ENCODE data around the gene TENT4B. TPM values are rescaled to one million over a fixed set of nuclear protein-coding genes. Genes with fewer than 3 reads are reported as not detected.

TENT4B gene
- total and polyA plus RNA-seq, 8 donors = 14.8 to 19.0 (median 15.9) TPM

DNA sequence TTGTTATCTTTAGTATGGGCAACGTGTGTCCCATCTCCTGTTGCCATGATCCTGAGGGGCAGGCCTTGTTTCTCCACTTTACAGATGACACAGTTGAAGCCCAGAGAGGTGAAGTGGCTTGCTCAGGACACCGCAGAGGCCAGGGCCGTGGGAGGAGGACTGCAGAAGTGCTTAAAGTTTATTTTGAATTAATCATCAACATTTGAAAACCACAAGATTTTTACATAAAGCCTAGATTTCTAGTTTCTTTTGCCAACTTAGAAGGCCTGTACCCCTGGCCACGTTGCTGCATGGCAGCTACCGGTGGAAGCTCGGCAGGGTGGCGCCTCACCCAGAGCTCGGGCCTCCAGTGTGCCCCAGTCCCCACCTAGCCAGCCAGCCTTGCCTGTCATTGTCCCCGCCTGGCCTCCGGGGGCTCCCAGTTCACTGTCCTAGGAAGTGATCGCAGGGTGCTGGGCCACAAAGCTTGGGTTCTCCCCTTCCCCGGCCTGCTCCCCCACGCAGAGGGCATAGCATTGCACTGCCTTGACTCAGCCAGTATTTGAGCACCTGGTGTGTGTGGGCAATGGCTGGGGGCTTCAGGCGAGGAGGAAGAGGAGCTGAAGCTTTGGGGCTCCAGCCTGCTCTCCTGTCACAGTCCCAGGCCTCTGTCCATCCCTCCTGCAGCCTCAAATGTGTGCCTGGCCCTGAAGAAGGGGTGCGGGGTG is 98.4 kb downstream of the TENT4B start:
- peaks cover 19 to 46% of the 10 kb centered on the region in 2 donors for H3K4me1 ChIP-seq
- no peaks in the 10 kb centered on the region for H3K9me3 ChIP-seq
- H3K4me3 ChIP-seq = no peak overlapping the region
- intact Hi-C loops (cut with DNase I) = no loop called here
- no peaks in the 10 kb centered on the region for H3K36me3 ChIP-seq
- ATAC-seq = peak; percentile 76
- peak in 2 of 4 donors; percentile 80 for DNase-seq
- H3K27ac ChIP-seq = peak overlapping the region; percentile 39 to 65
- H3K27me3 ChIP-seq = peaks cover 0 to 5% of the 10 kb centered on the region in 2 donors
- TF ChIP-seq, protein P1, sequence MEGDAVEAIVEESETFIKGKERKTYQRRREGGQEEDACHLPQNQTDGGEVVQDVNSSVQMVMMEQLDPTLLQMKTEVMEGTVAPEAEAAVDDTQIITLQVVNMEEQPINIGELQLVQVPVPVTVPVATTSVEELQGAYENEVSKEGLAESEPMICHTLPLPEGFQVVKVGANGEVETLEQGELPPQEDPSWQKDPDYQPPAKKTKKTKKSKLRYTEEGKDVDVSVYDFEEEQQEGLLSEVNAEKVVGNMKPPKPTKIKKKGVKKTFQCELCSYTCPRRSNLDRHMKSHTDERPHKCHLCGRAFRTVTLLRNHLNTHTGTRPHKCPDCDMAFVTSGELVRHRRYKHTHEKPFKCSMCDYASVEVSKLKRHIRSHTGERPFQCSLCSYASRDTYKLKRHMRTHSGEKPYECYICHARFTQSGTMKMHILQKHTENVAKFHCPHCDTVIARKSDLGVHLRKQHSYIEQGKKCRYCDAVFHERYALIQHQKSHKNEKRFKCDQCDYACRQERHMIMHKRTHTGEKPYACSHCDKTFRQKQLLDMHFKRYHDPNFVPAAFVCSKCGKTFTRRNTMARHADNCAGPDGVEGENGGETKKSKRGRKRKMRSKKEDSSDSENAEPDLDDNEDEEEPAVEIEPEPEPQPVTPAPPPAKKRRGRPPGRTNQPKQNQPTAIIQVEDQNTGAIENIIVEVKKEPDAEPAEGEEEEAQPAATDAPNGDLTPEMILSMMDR (IDR thresholded peaks at IDR 0.05) = no peak

DNA sequence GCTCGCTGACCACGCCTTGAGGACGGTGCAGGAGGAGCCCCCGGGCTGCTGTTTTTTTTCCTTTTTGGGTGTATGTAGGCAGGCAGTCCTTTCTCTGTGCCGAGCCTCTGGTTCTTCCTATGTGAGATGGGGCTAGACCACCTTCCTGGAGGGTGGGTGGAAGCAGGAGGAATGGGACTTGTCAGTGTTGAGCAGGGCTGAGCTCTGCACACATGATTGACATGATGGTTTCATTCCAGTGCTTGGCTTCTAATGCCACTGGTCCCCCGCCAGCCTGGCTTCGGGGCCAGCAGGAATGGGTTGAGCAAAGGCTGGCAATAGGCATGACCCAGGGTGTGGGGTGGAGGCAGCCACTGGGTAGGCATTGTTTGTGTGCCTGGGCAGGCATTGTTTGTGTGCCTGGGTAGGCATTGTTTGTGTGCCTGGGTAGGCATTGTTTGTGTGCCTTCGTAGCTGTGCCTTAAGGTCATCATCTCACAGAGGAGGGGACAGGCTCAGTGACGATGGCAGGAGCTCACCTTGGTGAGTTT is 99.0 kb downstream of the TENT4B start:
- TF ChIP-seq, protein P1 (IDR thresholded peaks at IDR 0.05) = no peak

DNA sequence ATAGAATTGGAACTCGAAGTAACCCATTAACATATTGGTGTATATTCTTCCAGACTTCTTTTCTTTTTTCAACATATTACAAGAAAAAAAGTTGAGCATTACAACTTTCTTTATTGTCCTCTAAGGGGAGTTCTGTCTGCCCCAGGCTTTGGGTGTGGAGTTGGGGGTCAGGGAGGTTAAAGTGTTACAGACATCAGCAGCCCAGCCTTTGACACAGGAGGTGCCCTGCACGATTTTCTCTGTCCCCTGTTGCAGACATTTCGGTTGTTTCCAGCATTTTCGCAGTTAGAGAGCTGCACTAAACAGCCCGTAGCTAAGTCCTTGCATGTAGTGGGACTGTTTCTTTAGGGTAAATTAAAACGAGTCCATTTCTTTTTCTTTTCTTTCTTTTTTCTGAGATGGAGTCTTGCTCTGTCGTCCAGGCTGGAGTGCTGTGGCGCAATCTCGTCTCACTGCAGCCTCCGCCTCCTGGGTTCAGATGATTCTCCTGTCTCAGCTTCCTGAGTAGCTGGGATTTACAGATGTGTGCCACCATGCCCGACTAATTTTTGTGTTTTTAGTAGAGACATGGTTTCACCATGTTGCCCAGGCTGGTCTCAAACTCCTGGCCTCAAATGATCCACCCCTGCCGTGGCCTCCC is 99.9 kb downstream of the TENT4B start:
- ATAC-seq = no peak
- no peaks in the 10 kb centered on the region for H3K9me3 ChIP-seq
- intact Hi-C loops (cut with DNase I) = no loop called here
- no peaks in the 10 kb centered on the region for H3K36me3 ChIP-seq
- peaks cover 14 to 34% of the 10 kb centered on the region in 2 donors for H3K4me1 ChIP-seq
- H3K27ac ChIP-seq = no peak overlapping the region
- no peak overlapping the region for H3K4me3 ChIP-seq
- DNase-seq = no peak
- TF ChIP-seq, protein P1 (IDR thresholded peaks at IDR 0.05) = no peak
- H3K27me3 ChIP-seq = no peaks in the 10 kb centered on the region

More for the DNA sequence above, 99.0 kb downstream of the TENT4B start:
- Histone ChIP-seq H3K9me3 (no peaks in the 10 kb centered on the region), H3K27me3 (no peaks in the 10 kb centered on the region), H3K4me3 (no peak overlapping the region), H3K27ac (peak overlapping the region in 1 of 2 donors; percentile 65), H3K4me1 (peaks cover 14 to 40% of the 10 kb centered on the region in 2 donors), H3K36me3 (no peaks in the 10 kb centered on the region)
- DNase-seq = no peak
- intact Hi-C loops (cut with DNase I) = no loop called here
- no peak for ATAC-seq

DNA sequence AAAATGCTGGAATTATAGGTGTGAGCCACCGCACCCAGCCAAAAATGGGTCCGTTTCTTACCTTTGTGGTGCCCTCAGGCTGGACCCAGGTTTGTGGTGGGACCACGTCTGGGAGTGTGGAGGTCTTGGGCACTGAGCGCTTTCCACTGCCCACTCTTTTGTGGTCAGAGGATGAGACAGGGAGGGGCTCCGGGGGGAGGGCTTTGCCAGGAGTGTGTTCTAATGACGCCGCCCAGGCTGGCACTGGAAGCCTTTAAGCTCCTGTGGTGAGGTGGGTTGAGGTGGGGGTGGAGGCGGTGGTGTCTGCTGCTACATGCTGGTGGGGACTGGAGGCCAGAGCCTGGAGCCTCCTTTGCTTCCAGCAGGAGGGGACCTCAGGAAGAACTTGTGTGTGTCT is 100.4 kb downstream of the TENT4B start:
- TF ChIP-seq, protein P1 (IDR thresholded peaks at IDR 0.05) = no peak
- no peaks in the 10 kb centered on the region for H3K27me3 ChIP-seq
- ATAC-seq (no peak), DNase-seq (no peak)
- no peak overlapping the region for H3K4me3 ChIP-seq
- peaks cover 14 to 32% of the 10 kb centered on the region in 2 donors for H3K4me1 ChIP-seq
- H3K36me3 ChIP-seq = no peaks in the 10 kb centered on the region
- intact Hi-C loops (cut with DNase I) = no loop called here
- no peak overlapping the region for H3K27ac ChIP-seq
- no peaks in the 10 kb centered on the region for H3K9me3 ChIP-seq

DNA sequence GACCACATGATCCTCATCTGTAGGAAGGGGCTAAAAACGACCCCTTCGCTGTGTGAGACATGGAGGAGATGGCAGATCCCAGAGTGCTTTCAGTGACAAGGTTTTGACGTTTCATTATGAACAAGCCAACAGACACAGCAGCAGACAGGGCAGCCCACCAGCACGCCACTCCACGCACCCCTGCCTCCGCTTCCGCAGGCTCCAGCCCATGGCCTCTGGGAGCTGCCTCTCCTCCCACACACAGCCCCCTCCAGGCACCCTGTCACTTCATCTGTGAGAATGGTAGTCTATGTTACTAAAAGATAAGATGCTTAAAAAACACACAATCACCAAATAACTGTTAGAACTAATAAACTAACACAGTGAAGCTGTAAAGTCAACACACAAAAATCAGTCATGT is 101.0 kb downstream of the TENT4B start:
- H3K9me3 ChIP-seq = no peaks in the 10 kb centered on the region
- H3K4me1 ChIP-seq = peaks cover 17 to 36% of the 10 kb centered on the region in 2 donors
- no peaks in the 10 kb centered on the region for H3K27me3 ChIP-seq
- H3K27ac ChIP-seq = no peak overlapping the region
- H3K36me3 ChIP-seq = no peaks in the 10 kb centered on the region
- no peak for DNase-seq
- TF ChIP-seq, protein P1 (IDR thresholded peaks at IDR 0.05) = no peak
- no peak overlapping the region for H3K4me3 ChIP-seq
- intact Hi-C loops (cut with DNase I) = no loop called here
- no peak for ATAC-seq

All from left lung (tissue), 10 donors.